GM18505 (cell line): ENCODE results near the gene C2CD5.

Experiments used
- ATAC-seq: cut with Tn5 transposase; IDR thresholded peaks from one replicate; pipeline ENCODE4 v1.9.1; 2021; ENCODE audit not compliant: unreplicated experiment
- POLR2A ChIP-seq: IDR thresholded peaks from 4 replicates; pipeline ENCODE4 v1.6.1; 2011; ENCODE audit warnings: borderline replicate concordance; ENCODE audit not compliant: insufficient read depth, insufficient read length; ENCODE audit errors: extremely low read depth

C2CD5 gene

GRCh38 chr12:22443379-22444316 is 100.7 kb downstream of the C2CD5 start:
- no peak for TF ChIP-seq POLR2A
- ATAC-seq: peak; percentile 100

GRCh38 chr12:22437031-22437806 is 107.1 kb downstream of the C2CD5 start:
- no peak for TF ChIP-seq POLR2A
- ATAC-seq: no peak

- no peak for ATAC-seq
- TF ChIP-seq POLR2A: no peak
Observed at GRCh38 chr12:22435583-22435982, 108.8 kb downstream of the C2CD5 start.

- ATAC-seq: no peak
- TF ChIP-seq POLR2A: no peak
Observed at GRCh38 chr12:22431693-22432251, 112.6 kb downstream of the C2CD5 start.

GRCh38 chr12:22416801-22417200 is 127.5 kb downstream of the C2CD5 start:
- no peak for TF ChIP-seq POLR2A
- ATAC-seq: no peak

- no peak for ATAC-seq
- no peak for TF ChIP-seq POLR2A
Observed at GRCh38 chr12:22415342-22416309, 128.7 kb downstream of the C2CD5 start.

- no peak for TF ChIP-seq POLR2A
- ATAC-seq: no peak
Observed at GRCh38 chr12:22414742-22415141, 129.6 kb downstream of the C2CD5 start.

GRCh38 chr12:22413592-22413991 is 130.8 kb downstream of the C2CD5 start:
- no peak for ATAC-seq
- no peak for TF ChIP-seq POLR2A

- TF ChIP-seq POLR2A: no peak
- ATAC-seq: no peak
Observed at GRCh38 chr12:22412581-22412980, 131.8 kb downstream of the C2CD5 start.

- TF ChIP-seq POLR2A: no peak
- no peak for ATAC-seq
Observed at GRCh38 chr12:22410486-22410885, 133.9 kb downstream of the C2CD5 start.

- ATAC-seq: peak; percentile 95
- no peak for TF ChIP-seq POLR2A
Observed at GRCh38 chr12:22409377-22410164, 134.8 kb downstream of the C2CD5 start.

- TF ChIP-seq POLR2A: no peak
- no peak for ATAC-seq
Observed at GRCh38 chr12:22408610-22409376, 135.5 kb downstream of the C2CD5 start.

GRCh38 chr12:22407397-22407796 is 136.9 kb downstream of the C2CD5 start:
- TF ChIP-seq POLR2A: no peak
- ATAC-seq: no peak
